HG02571 (cell line): ENCODE results near the gene ILKAP.

Experiments used
- ATAC-seq: cut with Tn5 transposase; IDR thresholded peaks from one replicate; pipeline ENCODE4 v1.9.1; 2021; ENCODE audit warnings: mild to moderate bottlenecking, moderate library complexity; ENCODE audit not compliant: unreplicated experiment

ILKAP gene

GRCh38 chr2:238203094-238203972, at the start of gene ILKAP:
TSS of gene ILKAP (minus strand) at chr2:238203695. CDS start at chr2:238203553, 142 bp downstream.
- peak; percentile 96 for ATAC-seq

GRCh38 chr2:238252766-238253630, 49.5 kb upstream of the ILKAP start:
- ATAC-seq, result no peak

GRCh38 chr2:238251986-238252385, 48.5 kb upstream of the ILKAP start:
- no peak for ATAC-seq

GRCh38 chr2:238251331-238251730, 47.8 kb upstream of the ILKAP start:
- ATAC-seq, result no peak

- no peak for ATAC-seq
These were observed 47.4 kb upstream of the ILKAP start for GRCh38 chr2:238250896-238251295.

GRCh38 chr2:238247841-238248453, 44.5 kb upstream of the ILKAP start:
- ATAC-seq, result no peak

GRCh38 chr2:238247002-238247822, 43.7 kb upstream of the ILKAP start:
- no peak for ATAC-seq

GRCh38 chr2:238244151-238244550, 40.7 kb upstream of the ILKAP start:
- no peak for ATAC-seq

- ATAC-seq, result no peak
These were observed 40.1 kb upstream of the ILKAP start for GRCh38 chr2:238243496-238244076.

GRCh38 chr2:238242731-238243495, 39.4 kb upstream of the ILKAP start:
- ATAC-seq, result no peak

GRCh38 chr2:238241970-238242369, 38.5 kb upstream of the ILKAP start:
- ATAC-seq, result no peak

- ATAC-seq, result no peak
These were observed 37.5 kb upstream of the ILKAP start for GRCh38 chr2:238240757-238241711.

GRCh38 chr2:238239863-238240756, 36.6 kb upstream of the ILKAP start, which contains the start of gene HES6:
TSS of gene HES6 (minus strand) at chr2:238240038. CDS start at chr2:238239905, 133 bp downstream.
- peak; percentile 84 for ATAC-seq

- ATAC-seq, result peak; percentile 7
These were observed 36.0 kb upstream of the ILKAP start for GRCh38 chr2:238239543-238239862.

GRCh38 chr2:238238766-238239542, 35.5 kb upstream of the ILKAP start:
- ATAC-seq, result no peak

- no peak for ATAC-seq
These were observed 34.8 kb upstream of the ILKAP start for GRCh38 chr2:238238311-238238765.
